H54 (cell line): ENCODE results near the gene CATSPER3.

Experiments used
- DNase-seq: peaks from one replicate; pipeline ENCODE4 v3.0.0; 2011; ENCODE audit warnings: low spot score, mixed read lengths; ENCODE audit not compliant: insufficient read length
- FAIRE-seq: peaks from 3 replicates; lab custom pipeline; 2011; peaks lifted over from hg19 to GRCh38; lab: Jason Lieb, UNC
- POLR2A ChIP-seq: IDR thresholded peaks from 2 replicates; pipeline ENCODE4 v1.6.1; 2011; ENCODE audit warnings: low read depth, mild to moderate bottlenecking, low read length

Gene CATSPER3

GRCh38 chr5:135056316-135057030 is 88.8 kb downstream of the CATSPER3 start:
- no peak for DNase-seq
- FAIRE-seq, result no peak
- no peak for TF ChIP-seq POLR2A

- DNase-seq (no peak), FAIRE-seq (no peak)
- TF ChIP-seq POLR2A, result no peak
Observed at GRCh38 chr5:135057233-135057632, 89.5 kb downstream of the CATSPER3 start.

- TF ChIP-seq POLR2A, result no peak
- DNase-seq (no peak), FAIRE-seq (no peak)
Observed at GRCh38 chr5:135058331-135058732, 90.6 kb downstream of the CATSPER3 start.

- FAIRE-seq, result no peak
- TF ChIP-seq POLR2A, result no peak
- no peak for DNase-seq
Observed at GRCh38 chr5:135059000-135059923, 91.6 kb downstream of the CATSPER3 start.

- no peak for DNase-seq
- no peak for TF ChIP-seq POLR2A
- no peak for FAIRE-seq
Observed at GRCh38 chr5:135060021-135060420, 92.3 kb downstream of the CATSPER3 start.

GRCh38 chr5:135061001-135061400 is 93.3 kb downstream of the CATSPER3 start:
- FAIRE-seq (no peak), DNase-seq (no peak)
- TF ChIP-seq POLR2A, result no peak
